ENCODE results near the gene ZBTB11.
"Not testable (repeated sequence)": the region's sequence is repeated elsewhere in the genome, so short reads cannot be mapped to it uniquely, and the experiment has no call there.

ZBTB11 gene, protein sequence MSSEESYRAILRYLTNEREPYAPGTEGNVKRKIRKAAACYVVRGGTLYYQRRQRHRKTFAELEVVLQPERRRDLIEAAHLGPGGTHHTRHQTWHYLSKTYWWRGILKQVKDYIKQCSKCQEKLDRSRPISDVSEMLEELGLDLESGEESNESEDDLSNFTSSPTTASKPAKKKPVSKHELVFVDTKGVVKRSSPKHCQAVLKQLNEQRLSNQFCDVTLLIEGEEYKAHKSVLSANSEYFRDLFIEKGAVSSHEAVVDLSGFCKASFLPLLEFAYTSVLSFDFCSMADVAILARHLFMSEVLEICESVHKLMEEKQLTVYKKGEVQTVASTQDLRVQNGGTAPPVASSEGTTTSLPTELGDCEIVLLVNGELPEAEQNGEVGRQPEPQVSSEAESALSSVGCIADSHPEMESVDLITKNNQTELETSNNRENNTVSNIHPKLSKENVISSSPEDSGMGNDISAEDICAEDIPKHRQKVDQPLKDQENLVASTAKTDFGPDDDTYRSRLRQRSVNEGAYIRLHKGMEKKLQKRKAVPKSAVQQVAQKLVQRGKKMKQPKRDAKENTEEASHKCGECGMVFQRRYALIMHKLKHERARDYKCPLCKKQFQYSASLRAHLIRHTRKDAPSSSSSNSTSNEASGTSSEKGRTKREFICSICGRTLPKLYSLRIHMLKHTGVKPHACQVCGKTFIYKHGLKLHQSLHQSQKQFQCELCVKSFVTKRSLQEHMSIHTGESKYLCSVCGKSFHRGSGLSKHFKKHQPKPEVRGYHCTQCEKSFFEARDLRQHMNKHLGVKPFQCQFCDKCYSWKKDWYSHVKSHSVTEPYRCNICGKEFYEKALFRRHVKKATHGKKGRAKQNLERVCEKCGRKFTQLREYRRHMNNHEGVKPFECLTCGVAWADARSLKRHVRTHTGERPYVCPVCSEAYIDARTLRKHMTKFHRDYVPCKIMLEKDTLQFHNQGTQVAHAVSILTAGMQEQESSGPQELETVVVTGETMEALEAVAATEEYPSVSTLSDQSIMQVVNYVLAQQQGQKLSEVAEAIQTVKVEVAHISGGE

DNA sequence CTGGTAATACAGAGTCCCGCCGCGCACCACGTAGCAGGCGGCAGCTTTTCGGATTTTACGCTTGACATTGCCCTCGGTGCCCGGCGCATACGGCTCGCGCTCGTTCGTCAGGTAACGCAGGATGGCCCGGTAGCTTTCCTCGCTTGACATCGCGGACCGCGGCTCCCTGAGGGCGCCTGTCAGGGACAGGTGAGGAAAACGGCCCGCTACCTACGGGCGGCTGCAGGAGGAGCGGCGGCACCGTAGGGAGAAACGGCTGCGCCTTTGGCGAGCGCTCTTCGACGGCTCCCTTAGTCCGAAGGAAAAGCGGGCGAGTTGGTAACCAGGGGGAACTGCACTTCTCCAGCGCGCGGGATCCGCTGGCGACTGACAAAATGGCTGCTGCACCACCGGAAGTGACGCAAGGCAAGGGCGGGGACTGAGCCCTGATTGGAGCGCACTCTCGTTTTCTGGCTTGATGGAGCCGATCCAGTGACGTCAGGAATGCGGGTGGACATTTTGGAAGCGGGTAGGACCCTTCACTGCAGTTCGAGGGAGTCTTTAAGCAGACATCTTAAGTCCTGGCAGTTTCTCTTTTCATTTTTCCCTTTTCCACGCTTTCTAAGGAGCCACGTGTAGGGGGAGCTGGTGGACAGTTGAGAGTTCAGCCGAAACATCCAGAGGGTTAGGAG lies at the start of gene ZBTB11:
Gene ZBTB11 (minus strand): TSS at position 368 of the 671 bp plus-strand sequence. CDS start 218 bp downstream, at position 150.
- no peak for DNase-seq

DNA sequence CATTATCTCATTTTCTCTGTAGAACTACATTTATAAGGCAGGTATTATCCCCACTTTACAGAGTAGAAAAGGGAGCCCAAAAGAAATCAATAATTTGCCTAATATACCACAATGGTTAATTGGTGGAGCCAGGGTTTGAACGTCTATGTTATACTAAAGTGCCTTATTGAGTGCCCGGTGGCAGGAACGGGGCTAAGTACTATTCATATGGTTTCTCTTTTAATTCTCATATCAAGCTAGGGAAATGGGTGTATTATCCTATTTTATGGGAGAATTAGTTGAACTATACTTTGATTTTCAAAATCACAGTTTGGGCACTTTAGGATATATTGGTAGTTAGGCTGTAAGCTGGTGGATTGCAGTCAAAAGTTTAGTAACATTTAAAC lies 49.0 kb upstream of the ZBTB11 start:
- no peak for DNase-seq

DNA sequence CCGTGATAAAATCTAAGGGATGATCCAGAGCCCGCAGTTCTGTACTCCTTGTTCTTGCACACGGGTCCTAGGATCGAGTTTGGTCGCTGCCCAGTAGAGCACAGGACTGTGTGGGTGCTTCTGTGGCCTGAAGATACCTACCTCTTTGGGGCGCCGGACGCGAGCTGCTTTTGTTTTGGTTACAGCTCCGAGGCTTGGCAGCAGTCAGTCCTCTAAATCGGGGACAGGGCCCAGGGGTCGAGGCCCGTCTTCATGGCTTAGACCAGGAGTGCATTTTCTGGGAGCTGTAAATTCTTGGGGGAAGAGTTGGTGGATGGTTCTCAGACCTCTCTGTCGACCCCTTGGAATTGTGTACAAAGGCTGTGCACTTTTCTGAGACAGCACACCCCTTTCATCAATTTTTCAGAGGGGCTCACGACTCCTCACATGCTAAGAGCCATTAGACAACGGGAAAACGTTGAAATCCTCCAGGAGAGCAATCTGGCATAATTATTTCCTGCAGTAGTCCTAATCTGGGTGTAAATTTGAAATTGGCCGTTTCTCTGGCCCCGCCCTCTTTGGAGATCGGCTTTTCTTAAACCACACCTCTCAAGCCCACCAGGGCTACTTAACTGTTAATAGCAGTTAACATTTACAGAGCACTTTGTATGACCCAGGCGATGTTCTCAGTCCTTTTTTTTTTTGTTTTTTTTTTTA lies 48.4 kb upstream of the ZBTB11 start:
- peak; percentile 5 for DNase-seq

DNA sequence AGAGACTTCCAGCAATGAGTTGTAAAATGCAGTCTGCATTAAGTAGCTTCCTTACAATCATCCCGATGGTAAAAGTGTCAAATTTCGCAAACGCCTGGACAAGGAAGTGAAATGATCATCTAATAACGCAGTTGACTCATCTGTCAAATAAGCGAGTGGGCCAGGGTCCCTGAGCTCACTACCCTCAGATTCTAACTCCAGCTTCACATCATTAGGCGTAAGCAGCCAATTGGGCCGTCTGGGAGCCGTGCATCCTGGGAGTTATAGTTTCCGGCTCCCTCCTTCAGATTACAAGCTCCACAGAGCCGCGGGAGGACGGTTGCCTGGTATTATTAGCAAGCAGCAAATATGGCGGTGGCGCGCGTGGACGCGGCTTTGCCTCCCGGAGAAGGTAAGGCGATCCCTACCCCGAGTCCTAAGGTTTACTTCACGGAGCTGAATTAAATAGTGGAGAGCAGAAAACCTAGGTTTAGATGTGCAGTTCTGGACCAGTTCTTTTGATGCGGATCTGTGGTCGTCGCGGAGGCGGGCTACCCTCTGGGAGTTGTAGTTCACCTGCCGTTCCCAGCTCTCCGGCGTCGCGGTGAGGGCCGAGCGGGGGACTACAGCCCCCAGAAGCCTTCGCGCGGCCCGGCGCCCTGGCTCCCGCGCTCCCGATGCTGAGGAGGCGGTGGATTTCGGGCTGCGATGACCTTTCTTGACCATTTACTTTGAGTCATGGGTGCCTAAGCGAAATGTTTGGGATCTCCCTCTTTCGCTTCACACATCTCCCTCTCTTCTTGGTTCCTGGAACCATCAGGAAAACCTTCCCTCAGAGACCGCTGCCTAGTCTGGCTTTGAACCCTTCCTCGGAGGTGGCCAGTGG lies 47.6 kb upstream of the ZBTB11 start, which contains the start of gene CEP97:
Gene CEP97 (plus strand): TSS at position 286 of the 865 bp plus-strand sequence. CDS start 63 bp downstream, at position 349.
- DNase-seq: peak; percentile 98

DNA sequence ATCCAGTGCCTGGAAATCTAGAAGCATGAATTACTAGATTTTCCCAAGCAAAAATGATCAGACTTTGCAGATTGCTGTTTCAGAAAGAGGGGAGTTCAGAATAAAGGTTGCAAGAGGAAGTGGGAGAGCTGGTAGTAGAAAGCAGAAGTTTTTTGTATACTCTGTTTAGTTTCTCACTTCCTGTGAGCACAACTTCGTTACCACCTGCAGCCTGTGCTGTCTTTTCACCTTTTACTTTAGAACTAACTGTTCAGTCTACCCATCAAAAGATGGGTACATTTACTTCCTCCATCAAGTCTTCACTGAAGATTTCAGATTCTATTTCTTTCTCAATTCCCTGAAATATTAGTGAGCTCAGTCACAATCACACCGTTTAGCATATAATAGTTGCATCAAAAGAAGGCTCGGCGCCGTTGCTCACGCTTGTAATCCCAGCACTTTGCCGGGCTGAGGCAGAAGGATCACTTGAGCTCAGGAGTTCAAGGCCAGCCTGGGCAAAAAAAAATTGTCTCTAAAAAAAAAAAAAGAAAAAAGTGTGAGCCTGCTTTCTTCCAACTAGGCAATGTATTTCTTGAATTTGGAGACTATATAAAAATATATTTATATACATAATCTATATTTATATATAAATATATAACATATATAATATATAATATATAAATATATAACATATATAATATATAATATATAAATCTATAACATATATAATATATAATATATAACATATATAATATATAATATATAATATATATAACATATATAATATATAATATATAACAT lies 45.7 kb upstream of the ZBTB11 start:
- no peak for DNase-seq

DNA sequence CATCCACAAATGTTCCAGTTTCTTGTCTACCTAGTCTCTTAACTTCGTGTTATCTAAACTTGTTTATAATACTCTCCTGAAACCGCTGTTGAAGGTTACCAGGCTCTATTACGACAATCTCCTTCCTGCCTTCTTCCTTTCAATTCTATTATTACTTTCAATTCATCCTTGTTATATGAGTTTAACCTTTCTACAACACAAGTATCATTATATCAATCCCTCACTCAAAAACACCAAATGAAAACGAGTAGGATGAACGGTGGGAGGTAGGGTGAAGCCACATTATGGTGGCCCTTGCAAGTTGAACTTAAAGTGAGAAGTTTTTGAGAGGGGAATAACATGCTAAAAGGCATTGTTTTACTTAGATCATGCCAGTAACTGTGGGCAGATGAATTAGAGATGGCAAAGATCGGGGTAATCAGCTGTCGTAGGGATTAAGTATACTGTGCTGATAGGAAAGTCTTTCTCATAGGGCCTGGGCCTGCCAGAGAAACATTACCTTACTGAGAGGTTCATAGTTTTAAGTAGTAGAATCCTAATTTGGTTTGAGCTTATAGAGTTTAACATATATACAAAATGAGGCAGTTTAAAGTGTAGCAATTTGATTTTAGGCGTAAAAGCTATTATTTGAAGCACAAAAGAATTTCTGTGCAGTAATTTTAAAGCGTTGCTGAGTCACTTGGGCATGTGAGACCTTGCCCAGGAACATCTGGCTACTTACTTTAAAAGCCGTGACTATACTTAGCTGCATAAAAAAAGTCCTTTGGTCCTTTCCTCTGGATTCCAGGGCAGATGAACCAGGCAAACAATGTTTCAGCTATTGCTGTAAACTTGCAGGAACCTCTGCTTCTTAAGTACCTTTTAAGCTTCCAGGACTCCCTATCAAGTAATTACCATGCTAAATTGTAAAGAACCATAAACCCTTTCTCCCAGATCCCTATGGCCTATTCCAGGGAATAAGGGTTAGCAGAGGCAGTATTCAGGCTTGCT lies 44.2 kb upstream of the ZBTB11 start:
- DNase-seq: no peak

DNA sequence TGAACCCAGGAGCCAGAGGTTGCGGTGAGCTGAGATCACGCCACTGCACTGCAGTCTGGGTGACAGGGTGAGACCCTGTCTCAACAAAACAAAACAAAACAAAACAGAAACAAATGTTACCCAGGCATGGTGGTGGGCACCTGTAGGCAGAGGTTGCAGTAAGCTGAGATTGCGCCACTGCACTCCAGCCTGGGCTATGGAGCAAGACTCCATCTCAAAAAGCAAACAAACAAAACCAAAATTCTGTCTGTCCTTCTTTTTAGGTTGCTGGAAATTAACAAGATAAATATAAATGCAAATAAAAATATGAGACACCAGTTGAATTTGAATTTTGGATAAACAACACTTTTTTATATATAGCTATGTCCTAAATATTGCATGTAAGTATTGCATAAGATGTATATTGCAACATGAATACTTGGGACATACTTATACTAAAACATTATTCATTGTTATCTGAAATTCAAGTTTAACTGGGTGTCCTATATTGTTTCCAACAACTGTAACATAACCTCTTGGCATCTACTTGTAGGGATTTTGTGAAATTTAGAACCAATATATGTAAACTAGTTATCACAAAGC lies 42.8 kb upstream of the ZBTB11 start:
- no peak for DNase-seq

DNA sequence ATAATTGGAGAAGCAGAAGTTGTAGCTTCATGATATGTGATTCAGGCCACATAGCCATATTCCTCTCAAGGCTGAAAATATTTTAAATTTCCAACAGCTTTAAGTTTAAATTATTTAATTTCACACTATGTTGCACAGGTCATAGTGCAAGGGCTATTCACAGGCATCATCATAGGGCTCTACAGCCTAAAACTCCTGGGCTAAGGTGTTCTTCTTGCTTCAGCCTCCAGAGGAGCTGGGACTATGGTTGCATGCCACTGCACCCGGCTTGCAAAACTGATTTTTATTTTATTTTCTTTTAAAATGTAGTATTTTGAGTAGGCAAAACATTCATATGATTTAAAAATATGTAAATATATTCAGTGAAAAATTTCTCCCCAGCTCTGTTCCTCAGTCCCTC lies 41.5 kb upstream of the ZBTB11 start:
- no peak for DNase-seq

DNA sequence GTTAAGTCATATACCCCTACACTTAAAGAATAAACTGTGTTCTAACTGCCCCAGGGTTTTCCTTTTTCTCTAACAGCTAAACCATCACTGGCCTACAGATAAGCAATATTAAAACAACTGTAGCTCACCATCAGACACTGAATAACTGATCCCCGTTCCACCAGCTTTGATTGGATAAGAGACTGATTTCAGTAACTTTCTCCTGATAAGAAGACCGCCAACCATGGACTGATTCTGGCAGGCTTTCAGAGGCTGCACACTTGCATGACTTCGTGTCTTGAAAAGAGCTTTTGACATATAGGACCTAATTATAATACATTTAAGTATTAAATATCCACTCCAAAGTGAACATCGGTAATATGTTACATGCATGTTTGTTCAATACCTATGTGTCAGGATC lies 32.2 kb upstream of the ZBTB11 start:
- DNase-seq: no peak

DNA sequence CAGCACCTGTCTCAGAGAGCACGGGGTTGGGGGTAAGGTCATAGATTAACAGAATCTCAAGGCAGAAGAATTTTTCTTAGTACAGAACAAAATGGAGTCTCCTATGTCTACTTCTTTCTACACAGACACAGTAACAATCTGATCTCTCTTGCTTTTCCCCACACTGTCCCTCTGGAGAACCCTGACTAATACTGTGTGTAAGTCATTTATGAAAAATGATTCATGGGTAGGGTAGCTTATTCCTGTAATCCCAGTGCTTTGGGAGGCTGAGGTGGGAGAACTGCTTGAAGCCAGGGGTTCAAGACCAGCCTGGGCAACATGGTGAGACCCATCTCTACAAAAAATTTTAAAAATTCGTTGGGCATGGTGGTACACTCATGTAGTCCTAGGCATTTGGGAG lies 27.7 kb upstream of the ZBTB11 start:
- DNase-seq: not testable (repeated sequence)

DNA sequence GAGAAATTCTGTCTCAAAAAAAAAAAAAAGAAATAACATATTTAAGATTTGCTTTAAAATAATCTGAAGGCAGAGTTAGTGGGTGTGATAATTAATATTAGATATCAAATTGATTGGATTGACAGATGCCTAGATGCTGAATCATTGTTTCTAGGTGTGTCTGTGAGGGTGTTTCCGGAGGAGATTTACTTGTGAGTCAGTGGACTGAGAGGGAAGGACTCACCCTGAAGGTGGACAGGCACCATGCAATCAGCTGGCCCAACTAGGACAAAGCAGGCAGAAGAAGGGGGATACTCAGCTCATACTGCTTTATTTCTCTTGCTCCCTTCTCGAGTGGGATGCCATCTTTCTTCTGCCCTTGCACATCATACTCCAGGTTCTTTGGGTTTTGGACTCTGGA lies 26.2 kb upstream of the ZBTB11 start:
- no peak for DNase-seq

DNA sequence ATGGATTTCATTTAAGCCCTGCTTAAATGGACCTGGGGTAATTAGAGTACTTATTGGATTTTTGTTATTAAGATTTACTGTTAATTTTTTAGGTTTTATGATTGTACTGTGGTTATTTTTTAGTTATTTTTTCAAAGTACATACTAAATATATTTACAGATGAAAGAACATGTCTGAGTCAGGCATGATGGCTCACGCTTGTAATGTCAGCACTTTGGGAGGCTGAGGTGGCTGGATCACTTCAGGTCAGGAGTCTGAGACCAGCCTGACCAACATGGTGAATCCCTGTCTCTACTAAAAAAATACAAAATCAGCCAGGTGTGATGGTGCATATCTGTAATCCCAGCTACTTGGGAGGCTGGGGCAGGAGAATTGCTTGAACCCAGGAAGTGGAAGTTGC lies 25.8 kb upstream of the ZBTB11 start:
- DNase-seq: no peak

DNA sequence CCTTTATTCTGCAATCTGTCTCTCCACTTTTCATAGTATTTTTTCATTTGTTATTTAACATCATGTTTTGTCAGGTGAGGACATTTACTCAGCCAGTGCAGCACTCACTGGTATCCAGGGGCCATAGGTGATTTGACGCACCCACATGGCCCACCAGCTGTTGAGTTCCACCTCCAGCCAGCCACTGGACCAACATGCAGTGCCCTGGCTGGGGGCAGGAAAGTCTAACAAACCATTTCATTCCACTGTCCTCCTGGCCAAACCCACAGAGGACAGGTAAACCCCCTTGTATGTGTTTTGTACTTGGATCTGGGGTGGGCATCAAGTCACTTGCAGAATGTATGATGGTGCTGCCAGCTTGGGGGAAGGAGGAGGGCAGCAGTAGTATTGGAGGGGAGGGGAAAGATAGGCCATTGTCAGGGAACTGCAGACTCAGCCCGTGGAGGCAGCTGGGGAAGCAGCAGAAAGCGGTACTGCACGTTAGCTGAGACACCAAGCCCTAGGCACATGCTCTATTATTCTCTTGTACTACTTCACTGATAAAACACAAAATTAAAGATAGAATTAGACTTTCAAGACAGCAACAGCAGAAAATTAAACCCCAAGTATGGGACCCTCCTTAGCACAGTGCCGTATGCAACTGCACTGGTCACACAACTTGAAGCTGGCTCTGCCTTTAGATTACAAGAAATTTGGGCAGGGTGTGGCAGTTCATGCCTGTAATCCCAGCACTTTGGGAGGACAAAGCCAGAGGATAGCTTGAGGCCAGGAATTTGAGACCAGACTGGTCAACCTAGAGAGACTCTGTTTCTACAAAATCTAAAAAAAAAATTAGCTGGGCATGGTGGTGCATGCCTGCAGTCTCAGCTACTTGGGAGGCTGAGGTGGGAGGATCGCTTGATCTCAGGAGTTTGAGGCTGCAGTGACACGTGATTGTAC lies 25.0 kb upstream of the ZBTB11 start:
- DNase-seq: no peak

DNA sequence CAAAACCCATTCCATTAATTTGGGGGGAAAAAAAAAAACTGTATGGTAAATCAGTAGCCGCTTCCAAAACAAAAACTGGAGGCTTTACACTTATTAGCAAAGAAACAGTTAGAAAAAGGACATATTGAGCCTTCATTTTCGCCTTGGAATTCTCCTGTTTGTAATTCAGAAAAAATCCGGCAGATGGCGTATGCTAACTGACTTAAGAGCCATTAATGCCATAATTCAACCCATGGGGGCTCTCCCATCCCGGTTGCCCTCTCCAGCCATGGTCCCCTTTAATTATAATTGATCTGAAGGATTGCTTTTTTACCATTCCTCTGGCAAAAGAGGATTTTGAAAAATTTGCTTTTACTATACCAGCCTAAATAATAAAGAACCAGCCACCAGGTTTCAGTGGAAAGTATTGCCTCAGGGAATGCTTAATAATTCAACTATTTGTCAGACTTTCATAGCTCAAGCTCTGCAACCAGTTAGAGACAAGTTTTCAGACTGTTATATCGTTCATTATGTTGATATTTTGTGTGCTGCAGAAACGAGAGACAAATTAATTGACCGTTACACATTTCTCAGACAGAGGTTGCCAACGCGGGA lies 18.9 kb upstream of the ZBTB11 start:
- DNase-seq: no peak

DNA sequence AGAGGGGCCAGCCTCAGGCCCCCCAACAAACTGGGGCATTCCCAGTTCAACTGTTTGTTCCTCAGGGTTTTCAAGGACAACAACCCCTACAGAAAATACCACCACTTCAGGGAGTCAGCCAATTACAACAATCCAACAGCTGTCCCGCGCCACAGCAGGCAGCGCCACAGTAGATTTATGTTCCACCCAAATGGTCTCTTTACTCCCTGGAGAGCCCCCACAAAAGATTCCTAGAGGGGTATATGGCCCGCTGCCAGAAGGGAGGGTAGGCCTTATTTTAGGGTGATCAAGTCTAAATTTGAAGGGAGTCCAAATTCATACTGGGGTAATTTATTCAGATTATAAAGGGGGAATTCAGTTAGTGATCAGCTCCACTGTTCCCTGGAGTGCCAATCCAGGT lies 17.9 kb upstream of the ZBTB11 start:
- DNase-seq: not testable (repeated sequence)

DNA sequence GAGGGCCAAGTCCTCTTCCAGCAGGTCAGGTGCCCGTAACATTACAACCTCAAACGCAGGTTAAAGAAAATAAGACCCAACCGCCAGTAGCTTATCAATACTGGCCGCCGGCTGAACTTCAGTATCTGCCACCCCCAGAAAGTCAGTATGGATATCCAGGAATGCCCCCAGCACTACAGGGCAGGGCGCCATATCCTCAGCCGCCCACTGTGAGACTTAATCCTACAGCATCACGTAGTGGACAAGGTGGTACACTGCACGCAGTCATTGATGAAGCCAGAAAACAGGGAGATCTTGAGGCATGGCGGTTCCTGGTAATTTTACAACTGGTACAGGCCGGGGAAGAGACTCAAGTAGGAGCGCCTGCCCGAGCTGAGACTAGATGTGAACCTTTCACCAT lies 16.6 kb upstream of the ZBTB11 start:
- DNase-seq: not testable (repeated sequence)

Measured in NCI-H2227 treated with DMSO at 0.1 percent for 48 hours (cell line).